OCI-M1 (cell line): ENCODE measurements around the gene EYS.

ENCODE experiments used
- DNase-seq: peaks from one replicate; lab custom pipeline; 2025; lab: John Stamatoyannopoulos, UW

The EYS gene

DNA sequence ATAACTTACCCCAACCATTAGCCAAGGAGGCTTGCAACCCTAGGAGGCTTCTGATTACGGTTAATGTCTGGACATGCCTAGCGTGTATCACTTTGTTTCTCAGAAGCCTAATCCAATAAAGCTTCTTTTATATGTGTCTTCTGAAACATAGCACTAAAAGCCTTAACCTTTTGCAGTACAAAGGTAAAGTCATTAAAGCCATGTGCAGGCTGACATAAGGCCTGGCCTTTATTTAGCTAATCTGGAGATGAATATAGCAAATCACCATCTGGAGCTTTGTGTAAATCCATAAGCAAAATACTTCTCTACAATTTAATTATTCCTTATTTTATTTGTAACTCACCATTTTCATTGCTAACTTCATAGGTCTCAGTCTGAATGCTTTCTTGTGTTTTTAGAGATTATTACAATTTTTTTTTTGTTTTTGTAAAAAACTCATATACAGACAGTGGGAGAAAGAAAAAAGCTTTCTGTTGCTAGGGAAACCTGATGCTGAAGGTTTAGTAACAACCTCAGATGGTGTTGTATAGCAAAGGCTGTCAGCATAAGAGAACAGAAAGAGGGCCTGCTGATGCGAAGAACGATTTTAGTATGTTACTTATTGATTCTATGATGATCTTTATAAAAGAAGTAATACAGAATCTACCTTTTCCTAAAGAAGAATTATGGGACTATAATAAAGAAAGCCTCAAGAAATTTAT is at the start of gene EYS:
EYS (minus strand) TSS at position 101 of the 701 bp plus-strand sequence. CDS start 211,816 bp downstream, outside the sequence.
- no peak for DNase-seq

DNA sequence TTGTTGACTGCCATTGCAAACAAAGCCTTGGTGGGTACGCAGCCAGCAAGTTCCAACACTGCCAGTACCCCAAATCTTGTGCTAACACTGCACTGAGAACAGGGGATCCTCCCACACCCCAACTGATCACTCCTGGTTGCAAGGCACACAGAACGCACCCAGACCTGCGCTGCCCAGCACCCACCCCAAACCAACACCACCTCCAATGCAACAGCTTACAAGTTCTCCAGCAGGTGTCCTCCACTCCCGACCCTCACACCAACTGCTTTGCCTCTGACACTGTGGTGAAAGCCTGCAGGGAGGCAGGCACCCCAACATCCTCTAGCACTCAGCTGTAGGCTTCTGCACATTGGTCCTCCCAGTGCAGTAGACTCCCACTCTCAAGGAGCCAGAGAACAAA is 39.3 kb upstream of the EYS start:
- no peak for DNase-seq

DNA sequence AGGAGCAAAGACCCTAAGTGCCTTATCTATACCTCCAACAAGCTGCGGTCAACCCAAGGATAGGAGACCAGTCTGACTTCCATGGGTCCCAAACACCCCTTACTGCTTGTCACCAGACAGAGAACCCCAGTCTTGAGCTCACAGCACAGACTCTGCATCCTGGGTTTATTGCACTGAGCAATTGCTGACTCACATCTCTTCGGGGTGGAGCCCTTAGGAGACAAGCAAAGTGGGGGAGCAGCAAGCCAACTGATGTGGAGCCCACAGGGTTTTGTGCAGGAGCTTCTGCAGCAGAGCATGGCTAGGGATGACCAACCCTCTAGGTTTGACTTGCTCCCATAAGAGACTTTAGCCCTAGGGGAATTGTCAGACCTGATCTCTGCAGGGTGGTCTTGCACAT is 38.6 kb upstream of the EYS start:
- DNase-seq, result peak; percentile 24

DNA sequence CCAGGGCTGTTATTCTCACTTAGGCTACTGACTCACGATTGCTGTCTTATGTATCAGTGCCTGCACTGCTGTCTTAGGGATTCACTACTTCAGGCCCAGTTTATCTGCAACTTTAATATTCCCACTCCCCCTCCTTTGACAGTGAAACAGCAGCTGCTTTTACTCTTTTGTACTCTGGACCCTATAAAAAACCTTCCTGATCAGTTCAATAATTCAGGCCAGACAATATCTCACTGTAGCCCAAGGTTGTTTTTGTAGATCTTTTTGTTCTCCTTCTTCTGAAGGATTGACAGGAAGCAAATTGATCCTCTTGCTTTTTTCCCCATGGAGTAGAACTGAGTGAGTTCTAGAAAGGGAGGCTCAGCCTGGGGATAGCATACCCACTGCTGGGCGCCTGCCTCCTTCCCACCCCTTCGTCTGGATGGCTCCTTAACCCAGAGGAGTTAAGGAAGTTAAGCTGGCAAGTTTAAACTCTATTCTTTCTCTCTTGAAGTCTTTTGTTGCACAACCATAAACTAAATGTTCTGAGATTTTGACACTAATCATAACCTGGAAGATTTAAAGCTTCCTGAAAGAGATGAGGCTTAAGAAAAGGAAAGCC is 22.0 kb upstream of the EYS start:
- no peak for DNase-seq

DNA sequence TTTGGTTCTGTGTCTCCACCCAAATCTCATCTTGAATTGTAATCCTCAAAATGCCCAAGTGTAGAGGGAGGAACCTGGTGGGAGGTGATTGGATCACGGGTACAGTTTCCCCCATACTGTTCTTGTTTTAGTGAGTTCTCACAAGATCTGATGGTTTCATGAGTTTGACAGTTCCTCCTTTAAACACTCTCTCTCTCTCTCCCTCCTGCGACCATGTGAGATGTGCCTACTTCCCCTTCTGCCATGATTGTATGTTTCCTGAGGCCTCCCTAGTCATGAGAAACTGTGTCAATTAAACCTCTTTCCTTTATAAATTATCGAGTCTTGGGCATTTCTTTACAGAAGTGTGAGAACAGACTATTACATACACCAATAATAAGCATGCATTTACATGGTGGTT is 12.1 kb upstream of the EYS start:
- peak; percentile 59 for DNase-seq

DNA sequence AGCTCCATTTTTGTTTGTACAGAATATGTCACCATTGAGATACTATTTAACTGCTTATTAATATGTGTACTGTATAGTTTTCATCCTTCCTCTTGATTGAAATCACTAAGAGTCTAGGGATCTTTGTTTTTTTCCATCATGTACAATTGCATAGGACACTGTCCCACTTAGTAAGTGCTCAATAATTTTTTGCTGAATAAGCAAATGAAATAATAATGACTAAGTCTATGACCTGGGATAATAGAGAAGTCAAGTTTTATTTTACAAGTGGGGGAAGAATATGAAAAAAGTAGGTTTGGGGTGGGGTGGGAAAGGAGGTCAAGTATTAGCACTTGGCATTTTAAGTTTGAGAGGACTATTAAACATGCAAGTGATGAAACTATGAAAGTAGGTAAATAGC is 4.5 kb upstream of the EYS start:
- DNase-seq, result no peak

DNA sequence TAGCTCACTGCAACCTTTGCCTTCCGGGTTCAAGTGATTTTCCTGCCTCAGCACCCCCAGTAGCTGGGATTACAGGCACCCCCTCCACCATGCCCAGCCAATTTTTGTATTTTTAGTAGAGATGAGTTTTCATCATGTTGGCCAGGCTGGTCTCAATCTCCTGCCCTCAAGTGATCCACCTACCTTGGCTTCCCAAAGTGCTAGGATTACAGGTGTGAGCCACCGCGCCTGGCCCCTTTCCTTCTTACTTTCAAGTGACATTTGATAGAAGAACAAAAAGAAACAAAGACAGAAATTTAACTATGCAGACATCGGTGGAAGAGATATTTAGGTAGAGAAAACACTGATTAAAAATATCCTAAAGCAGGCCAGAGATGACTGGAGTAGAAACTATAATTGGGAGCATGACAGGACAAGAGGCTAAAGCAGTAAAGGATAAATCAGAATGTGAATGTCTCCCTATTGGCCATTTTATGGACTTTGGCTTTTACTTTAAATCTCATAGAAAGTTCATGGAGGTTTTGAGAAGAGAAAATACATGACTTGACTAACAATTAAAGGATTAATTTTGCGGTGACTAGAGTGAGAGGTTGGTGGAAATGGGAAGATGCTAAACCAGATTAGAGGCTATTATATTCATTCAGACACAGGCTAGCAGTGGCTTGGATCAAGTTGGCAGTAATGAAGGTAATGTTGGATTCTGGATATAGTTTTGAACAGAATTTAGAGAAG is 2.2 kb upstream of the EYS start:
- DNase-seq, result no peak

DNA sequence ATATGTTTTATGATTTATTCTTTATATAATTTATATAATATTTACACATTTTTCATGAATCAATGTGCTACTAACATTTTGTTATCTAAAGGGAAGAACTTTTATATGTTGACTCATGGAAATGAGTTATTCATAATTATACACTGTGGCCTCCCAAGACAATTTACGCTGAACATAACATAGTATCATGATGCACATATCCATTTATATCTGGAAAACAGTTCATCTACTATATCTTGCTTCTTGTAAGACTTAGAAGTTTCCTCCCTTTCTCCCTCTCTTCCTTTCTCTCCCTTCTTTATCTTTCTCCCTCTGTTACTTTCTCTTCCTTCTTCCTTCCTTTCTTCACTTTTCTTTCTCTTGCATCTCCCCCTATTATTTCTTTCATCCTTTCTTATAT is 1.1 kb upstream of the EYS start:
- DNase-seq, result no peak

DNA sequence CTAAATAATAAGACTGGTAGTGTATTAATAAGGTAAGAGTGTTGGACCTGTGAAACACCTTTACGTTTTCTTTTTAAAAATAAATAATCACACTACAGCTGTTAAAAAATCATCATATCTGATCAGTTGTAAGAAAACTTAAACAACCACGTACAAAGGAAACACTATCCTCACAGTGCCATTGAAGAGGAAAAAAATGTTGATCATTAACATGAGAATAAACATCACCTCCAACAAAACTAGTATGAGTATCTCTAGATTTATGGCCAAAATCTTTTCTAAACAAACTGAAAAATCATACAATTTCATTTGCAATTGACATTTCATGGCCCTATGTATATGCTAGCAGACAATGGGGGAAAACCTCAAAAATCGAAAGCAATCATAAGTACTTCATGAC is 590 bp downstream of the EYS start:
- no peak for DNase-seq

DNA sequence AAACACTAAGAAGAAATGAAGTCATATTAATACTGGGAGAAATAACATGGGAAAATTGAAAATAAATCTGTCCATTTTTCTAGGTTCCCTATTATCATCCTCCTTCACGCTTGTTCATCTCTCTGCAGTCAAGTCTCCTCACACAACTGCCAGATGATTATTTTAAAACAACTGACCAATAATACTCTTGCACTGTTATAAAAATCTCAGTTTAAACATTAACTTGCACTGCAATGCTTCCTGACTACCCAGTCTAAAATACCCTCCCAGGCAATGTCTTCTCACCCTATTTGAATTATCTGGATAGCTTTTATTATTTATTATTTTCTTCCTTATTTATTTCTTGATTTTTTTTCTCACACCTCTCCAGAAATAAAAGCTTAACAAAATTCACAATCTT is 5.7 kb downstream of the EYS start:
- no peak for DNase-seq

DNA sequence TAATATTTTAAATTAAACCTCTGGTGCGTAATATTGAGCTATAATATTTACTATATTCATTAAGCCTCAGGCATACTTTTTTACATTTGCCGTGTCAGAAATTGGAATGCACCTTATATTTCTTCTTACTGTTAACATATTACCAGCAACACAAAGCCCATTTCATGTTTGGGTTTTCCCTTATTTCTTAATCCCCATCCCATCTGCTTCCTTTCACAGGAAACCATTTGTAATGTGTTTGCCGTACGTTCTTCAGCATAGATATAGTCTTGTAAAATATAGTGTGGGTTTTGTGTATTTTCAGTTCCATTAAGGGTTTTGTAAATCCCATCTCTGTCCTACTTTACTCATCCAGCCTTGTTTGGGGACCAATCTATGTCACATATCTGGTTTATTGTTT is 6.5 kb downstream of the EYS start:
- DNase-seq, result no peak

DNA sequence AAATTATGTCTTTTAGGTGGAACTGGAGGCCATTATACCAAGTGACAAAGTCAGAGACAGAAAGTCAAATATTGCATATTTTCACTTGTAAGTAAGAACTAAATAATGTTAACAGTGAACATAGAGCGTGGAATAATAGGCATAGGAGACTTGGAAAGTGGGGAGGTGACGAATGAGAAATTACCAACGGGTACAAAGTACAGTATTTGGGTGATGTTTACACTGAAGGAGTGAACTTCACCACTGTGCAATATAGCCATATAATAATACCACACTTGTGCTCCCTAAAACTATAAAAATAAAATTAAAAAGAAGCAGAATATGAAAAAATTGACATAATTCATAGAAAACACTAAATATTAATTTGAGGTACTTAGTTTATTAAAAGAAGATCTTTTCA is 14.9 kb downstream of the EYS start:
- DNase-seq, result no peak

DNA sequence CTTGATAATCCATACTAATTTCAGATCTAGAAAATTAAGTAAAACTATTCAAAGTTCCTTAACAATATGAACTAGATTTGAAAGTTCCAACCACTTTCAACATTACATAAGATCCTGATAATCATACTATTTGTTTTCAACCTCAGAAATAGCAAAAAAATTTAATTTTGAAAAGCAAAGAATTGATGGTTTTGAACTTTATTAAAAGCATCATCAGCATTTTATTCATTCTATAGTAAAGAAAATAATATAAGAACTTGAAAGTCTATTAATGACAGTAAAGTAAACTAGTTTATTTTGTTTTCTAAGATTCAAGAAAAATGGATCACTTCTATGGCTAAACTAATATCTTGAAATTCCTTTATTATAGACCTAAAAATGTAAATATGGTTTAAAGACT is 26.8 kb downstream of the EYS start:
- no peak for DNase-seq

DNA sequence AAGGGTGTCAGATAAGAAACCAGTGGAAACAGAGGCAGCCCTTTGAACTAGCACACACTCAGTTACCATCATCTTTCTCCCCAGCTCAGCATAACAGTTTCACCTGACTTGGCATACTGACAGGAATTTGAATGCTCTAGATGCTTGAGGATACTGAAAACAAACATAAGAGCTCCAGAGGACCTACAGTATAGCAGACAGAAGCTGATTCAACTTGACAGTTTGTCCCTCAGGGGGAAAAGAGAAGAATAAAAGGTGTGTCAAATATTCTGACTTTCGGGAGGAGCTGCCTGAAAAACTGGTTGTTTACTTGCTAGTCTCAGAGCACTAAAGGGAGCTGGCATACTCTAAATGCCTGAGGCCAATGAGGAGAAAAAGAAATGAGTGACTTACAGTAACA is 35.1 kb downstream of the EYS start:
- DNase-seq, result no peak

DNA sequence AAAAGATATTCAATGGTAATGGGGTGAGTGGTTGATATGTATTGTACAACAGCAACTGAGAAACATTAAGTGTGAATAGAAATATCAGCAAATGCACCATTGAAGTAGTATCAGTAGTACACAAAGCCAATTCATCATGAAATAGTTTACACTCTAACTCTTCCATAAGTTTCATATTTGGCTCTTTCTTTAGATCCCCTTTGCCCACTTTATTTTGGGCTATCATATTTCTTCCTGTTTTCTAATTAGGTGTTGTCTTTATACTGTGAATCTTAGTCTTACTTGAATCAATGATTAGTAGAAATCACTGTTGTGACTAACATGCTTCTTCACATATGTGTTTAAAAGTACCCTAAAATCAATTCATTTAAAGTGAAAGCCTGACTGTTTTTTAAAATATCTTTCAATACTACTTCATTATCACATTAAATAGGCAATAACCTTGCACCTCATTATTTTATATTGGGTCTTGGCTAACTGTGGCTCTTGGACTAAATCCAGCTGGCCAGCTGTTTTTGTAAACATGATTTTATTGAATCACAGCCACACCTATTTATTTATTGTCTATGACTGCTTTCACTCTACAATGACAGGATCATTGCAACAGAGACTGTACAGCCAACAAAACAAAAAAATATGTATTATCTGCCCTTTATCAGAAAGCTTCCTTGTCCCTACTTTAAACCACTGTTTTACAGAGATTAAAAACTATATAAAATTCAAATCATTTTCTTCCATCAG is 38.9 kb downstream of the EYS start:
- no peak for DNase-seq

DNA sequence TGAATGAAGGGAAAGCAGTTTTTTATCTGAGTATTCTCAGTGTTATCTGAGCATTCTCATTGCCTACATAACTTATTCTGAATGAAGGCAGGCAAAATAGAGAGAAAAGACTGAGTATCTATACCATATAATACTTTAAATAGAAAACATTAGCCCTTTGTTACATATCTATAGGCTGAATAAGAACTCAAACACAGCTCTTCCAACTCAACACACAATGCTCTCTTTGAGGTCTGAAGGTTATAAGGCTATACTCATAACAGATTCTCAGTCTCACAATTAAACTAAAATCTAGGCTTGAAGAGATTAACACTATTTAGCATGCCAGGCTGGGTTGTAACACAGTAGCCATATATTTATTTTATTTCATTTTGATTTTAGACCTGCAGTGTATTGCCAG is 56.9 kb downstream of the EYS start:
- DNase-seq, result peak; percentile 36

DNA sequence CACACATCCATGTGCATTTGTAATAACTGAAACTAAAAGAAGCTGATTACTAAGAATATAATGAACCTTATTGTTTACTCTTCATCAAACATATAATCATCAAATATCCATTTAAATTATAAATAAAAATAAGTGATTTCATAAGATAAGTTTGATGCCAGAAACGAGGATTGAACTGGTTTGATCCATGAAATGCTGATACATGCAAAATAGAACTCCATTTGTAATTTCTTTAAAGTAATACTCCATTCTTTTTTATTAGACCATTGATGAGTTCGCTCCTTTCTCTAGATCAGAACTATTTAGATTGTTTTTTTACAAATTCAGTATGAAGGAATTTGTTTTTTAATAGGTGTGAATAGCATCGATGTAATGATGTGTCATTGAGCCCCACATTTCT is 57.6 kb downstream of the EYS start:
- DNase-seq, result no peak

DNA sequence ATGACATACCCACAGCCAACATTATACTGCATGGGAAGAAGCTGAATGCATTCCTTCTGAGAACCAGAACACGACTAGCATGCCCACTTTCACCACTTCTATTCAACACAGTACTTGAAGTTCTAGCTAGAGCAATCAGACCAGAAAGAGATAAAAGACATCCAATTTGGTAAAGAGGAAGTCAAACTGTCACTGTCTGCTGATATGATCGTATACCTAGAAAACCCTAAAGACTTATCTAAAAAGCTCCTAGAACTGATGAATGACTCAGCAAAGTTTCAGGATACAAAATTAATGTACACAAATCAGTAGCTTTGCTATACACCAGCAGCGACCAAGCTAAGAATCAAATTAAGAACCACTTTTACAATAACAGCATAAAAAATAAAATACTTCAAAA is 60.5 kb downstream of the EYS start:
- peak; percentile 92 for DNase-seq

DNA sequence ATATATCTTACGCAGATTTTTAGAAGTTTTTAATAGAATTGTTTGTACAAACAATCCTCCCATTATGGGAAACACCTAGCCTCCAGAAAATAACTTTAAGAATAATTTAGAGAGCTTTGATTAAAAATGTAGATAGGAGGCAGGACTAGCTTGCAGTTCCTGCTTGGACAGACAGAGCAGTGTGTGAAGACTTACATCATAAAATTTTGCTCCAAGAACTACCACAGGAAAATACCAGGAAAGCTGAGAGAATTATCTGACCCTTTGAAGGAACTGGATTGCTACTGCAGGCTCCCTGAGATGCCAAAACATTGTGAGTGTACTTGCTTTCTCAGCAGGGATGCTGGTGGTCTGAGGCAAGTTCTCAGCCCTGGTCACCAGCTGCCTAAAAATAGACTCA is 64.2 kb downstream of the EYS start:
- DNase-seq, result no peak

DNA sequence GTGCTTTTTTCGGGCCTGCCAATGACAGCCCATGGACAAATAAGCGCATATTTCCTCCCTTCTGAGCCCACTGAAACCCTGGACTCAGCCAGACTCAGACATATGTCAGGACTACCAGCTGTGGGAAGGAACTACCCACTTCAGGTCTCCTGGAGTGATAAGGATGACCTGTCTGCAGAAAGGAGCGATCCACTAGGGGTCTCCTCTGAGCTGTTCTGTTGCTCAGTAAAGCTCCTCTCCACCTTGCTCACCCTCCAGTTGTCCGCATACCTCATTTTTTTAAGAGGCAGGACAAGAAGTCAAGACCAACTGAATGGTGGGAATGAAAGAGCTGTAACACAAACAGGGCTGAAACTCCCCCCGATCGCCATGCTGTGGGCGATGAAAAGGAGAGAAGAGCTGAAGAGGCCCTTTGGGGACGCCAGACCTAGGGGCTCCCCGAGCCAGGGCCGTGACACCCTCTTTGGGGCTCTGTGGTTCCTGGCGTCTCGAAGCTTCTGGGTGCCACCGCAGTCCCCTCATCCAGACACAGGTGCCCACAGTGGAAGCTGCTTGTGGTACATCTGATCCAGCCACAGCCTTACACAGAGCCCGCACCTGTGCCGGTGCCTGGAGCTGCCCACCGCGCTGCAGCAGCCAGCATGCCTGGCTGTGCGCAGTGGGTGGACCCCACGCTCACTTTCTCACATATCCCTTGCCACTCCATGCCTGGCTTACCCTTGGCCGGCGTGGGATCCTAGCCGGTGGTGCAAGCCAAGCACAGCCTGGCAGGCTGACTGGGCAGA is 68.8 kb downstream of the EYS start:
- peak; percentile 59 for DNase-seq

DNA sequence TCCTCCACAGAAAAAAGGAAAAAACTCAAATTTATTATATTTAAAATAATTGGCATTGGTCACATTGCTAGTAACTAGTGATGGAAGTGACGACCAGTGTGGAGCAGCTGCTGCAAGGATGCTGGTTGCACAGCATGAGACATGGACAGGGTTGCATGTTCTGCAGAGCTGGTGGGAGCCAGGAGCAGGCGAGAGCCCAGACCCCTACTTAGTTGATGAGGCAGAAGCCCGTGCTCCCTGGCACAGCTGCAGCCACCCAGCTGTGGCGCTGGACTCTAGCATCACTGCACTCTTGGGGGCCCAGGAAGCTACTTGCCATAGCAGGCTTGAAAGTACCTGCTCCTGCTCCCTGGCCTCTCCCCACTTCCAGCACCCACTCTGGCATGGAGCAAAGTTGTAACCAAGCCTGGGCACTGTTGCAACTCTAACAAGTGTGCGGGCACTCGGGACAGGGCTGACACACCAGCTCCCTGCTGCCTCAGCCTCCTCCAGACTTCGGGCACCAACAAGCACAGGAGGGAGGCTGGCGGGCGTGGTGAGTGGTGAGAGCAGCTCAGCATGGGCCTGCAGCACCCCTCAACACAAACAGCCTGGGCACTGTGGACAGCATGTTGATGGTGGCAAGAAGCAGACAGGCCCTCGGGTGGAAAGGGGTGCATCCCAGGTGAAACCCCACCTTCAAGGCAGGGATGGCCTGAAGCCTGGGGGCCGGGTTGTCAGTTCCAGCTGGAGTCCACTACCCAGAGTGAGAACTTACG is 69.6 kb downstream of the EYS start:
- no peak for DNase-seq
